Endodermal cell (in vitro differentiated cells): Measurements from ENCODE around the gene PRKCA. TPM values are rescaled to one million over a fixed set of nuclear protein-coding genes. Genes with fewer than 3 reads are reported as not detected.
A peak's percentile ranks its signal among the peaks of the same experiment; 100 is the strongest.
"Not testable (repeated sequence)": the region's sequence is repeated elsewhere in the genome, so short reads cannot be mapped to it uniquely, and the experiment has no call there.

Source experiments
- DNase-seq: peaks from one replicate; pipeline ENCODE4 v3.0.0-alpha.2; 2017
- H3K27ac ChIP-seq: 2 replicates; pipeline ENCODE4 v1.5.1; 2013; ENCODE audit warnings: mild to moderate bottlenecking, low read depth, low read length, moderate library complexity
- H3K27me3 ChIP-seq: 2 replicates; pipeline ENCODE4 v1.6.1; 2013; ENCODE audit warnings: mild to moderate bottlenecking, low read length, moderate library complexity; ENCODE audit not compliant: insufficient read depth, control insufficient read depth, poor library complexity, severe bottlenecking
- H3K36me3 ChIP-seq: 2 replicates; pipeline ENCODE4 v1.7.0; 2013; ENCODE audit warnings: mild to moderate bottlenecking, low read length, moderate library complexity; ENCODE audit not compliant: control insufficient read depth, insufficient read depth
- H3K4me1 ChIP-seq: one replicate; pipeline ENCODE4 v1.7.0; 2013; ENCODE audit warnings: low read length; ENCODE audit not compliant: control insufficient read depth, insufficient read depth
- H3K4me3 ChIP-seq: 2 replicates; pipeline ENCODE4 v1.5.1; 2013; ENCODE audit warnings: mild to moderate bottlenecking, low read length, moderate library complexity
- H3K9ac ChIP-seq: 2 replicates; pipeline ENCODE4 v1.6.1; 2013; ENCODE audit warnings: mild to moderate bottlenecking, low read length, moderate library complexity; ENCODE audit not compliant: poor library complexity, severe bottlenecking; ENCODE audit errors: extremely low read depth
- H3K9me3 ChIP-seq: 2 replicates; pipeline ENCODE4 v1.6.1; 2013; ENCODE audit warnings: mild to moderate bottlenecking, low read length, moderate library complexity; ENCODE audit not compliant: control insufficient read depth
- H3K27ac Mint-ChIP-seq: 2 replicates; pipeline ENCODE4 v1.8.0; 2020; ENCODE audit warnings: mixed read lengths
- H3K27me3 Mint-ChIP-seq: 2 replicates; pipeline ENCODE4 v1.8.0; 2021; ENCODE audit warnings: mild to moderate bottlenecking, mixed read lengths; ENCODE audit not compliant: insufficient read depth
- H3K36me3 Mint-ChIP-seq: 2 replicates; pipeline ENCODE4 v1.8.0; 2020; ENCODE audit warnings: low read depth, mixed read lengths
- H3K4me1 Mint-ChIP-seq: 2 replicates; pipeline ENCODE4 v1.8.0; 2020; ENCODE audit warnings: mixed read lengths
- H3K4me3 Mint-ChIP-seq: 2 replicates; pipeline ENCODE4 v1.8.0; 2020; ENCODE audit warnings: mild to moderate bottlenecking, moderate library complexity, mixed read lengths
- H3K9me3 Mint-ChIP-seq: 2 replicates; pipeline ENCODE4 v1.8.0; 2020; ENCODE audit warnings: mild to moderate bottlenecking, mixed read lengths
- WGBS, 2 experiments: methylation state at CpG; one replicate each; pipeline versions ENCODE4 v1.1.5 to v1.1.7; 2013; ENCODE audit warnings: missing lambda C conversion rate in 2 of 2, mixed read lengths in 1 of 2; ENCODE audit not compliant: insufficient coverage in 1 of 2, insufficient read length in 1 of 2; 5-methylcytosine and 5-hydroxymethylcytosine counted together
- total RNA-seq, 2 donors: library from RNA; stranded (reverse); fragmentation: NEBNext Ultra II Directional in 1 of 2; extraction: Animal tissue kit (Norgen Biotek cat#: 25700) in 1 of 2; gene quantifications; 2 replicates in 1 of 2; 3 replicates in 1 of 2; pipeline ENCODE4 v1.2.1, GENCODE V29; 2021
- TF ChIP-seq, protein P1 (sequence below): fragments of 200-600 bp; sonication (generic); conservative IDR thresholded peaks from 2 replicates; pipeline ENCODE4 v1.5.0; 2021; ENCODE audit warnings: antibody characterized with exemption, mild to moderate bottlenecking

Gene PRKCA
- total RNA-seq, 2 donors from 2014 or later = 8.7 to 14.6 TPM

- no peaks in the 10 kb centered on the region for H3K36me3 Mint-ChIP-seq
- no peaks in the 10 kb centered on the region for H3K4me1 Mint-ChIP-seq
- H3K4me3 Mint-ChIP-seq = no peak overlapping the region
- Histone ChIP-seq H3K4me1 (no peaks in the 10 kb centered on the region), H3K9me3 (no peaks in the 10 kb centered on the region), H3K9ac (no peak overlapping the region), H3K4me3 (no peak overlapping the region), H3K27ac (no peak overlapping the region), H3K27me3 (no peaks in the 10 kb centered on the region), H3K36me3 (no peaks in the 10 kb centered on the region)
- TF ChIP-seq, protein P1, sequence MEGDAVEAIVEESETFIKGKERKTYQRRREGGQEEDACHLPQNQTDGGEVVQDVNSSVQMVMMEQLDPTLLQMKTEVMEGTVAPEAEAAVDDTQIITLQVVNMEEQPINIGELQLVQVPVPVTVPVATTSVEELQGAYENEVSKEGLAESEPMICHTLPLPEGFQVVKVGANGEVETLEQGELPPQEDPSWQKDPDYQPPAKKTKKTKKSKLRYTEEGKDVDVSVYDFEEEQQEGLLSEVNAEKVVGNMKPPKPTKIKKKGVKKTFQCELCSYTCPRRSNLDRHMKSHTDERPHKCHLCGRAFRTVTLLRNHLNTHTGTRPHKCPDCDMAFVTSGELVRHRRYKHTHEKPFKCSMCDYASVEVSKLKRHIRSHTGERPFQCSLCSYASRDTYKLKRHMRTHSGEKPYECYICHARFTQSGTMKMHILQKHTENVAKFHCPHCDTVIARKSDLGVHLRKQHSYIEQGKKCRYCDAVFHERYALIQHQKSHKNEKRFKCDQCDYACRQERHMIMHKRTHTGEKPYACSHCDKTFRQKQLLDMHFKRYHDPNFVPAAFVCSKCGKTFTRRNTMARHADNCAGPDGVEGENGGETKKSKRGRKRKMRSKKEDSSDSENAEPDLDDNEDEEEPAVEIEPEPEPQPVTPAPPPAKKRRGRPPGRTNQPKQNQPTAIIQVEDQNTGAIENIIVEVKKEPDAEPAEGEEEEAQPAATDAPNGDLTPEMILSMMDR = peak; percentile 42
- no peak overlapping the region for H3K27ac Mint-ChIP-seq
- H3K27me3 Mint-ChIP-seq = no peaks in the 10 kb centered on the region
- DNase-seq = no peak
- no peaks in the 10 kb centered on the region for H3K9me3 Mint-ChIP-seq
- WGBS, 2 experiments = 90 to 95% methylated on average over 4 of the region's 4 CpGs
Observed at GRCh38 chr17:66290101-66290722, 12.2 kb upstream of the PRKCA start.

- no peak overlapping the region for H3K9ac ChIP-seq
- DNase-seq = no peak
- no peaks in the 10 kb centered on the region for H3K27me3 Mint-ChIP-seq
- TF ChIP-seq, protein P1 = no peak
- no peaks in the 10 kb centered on the region for H3K9me3 Mint-ChIP-seq
- H3K4me3 Mint-ChIP-seq = no peak overlapping the region
- no peaks in the 10 kb centered on the region for H3K4me1 ChIP-seq
- no peak overlapping the region for H3K27ac ChIP-seq
- WGBS, 2 experiments = 67% methylated on average over 3 of the region's 3 CpGs; no CpG with 5 or more reads in 1 of the 2 experiments
- H3K27ac Mint-ChIP-seq = no peak overlapping the region
- no peaks in the 10 kb centered on the region for H3K36me3 Mint-ChIP-seq
- H3K4me1 Mint-ChIP-seq = peaks cover 2% of the 10 kb centered on the region
- H3K4me3 ChIP-seq = no peak overlapping the region
- no peaks in the 10 kb centered on the region for H3K9me3 ChIP-seq
- H3K36me3 ChIP-seq = no peaks in the 10 kb centered on the region
- H3K27me3 ChIP-seq = no peaks in the 10 kb centered on the region
Observed at GRCh38 chr17:66292353-66292752, 10.1 kb upstream of the PRKCA start.

DNA sequence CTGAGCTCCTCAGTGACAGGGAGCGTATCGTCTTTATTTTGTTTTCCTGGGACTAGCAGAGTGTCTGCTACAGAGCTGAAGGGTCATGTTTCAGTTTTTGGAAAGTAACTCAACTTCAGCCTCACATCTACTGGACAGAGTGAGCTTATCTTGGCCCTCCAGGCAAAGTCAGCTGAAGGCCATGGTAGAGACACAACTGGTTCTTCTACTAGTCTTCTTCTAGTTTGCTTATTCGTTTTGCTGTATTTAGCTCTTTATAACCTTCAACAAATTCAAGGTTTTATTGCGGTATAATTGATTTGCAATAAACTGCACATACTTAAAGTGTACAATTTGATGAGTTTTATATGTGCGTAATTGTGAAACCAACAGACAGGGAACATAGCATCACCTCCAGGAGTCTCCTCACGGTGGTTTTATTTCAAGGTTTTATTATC, 6.1 kb upstream of the PRKCA start:
- TF ChIP-seq, protein P1 = no peak
- Mint-ChIP-seq H3K36me3 (no peaks in the 10 kb centered on the region), H3K27ac (no peak overlapping the region), H3K4me3 (no peak overlapping the region), H3K27me3 (peaks cover 28% of the 10 kb centered on the region), H3K4me1 (peaks cover 2% of the 10 kb centered on the region), H3K9me3 (no peaks in the 10 kb centered on the region)
- no peak overlapping the region for H3K4me3 ChIP-seq
- H3K27me3 ChIP-seq = peaks cover 32% of the 10 kb centered on the region
- H3K4me1 ChIP-seq = no peaks in the 10 kb centered on the region
- no peaks in the 10 kb centered on the region for H3K9me3 ChIP-seq
- no peak overlapping the region for H3K27ac ChIP-seq
- H3K36me3 ChIP-seq = no peaks in the 10 kb centered on the region
- no peak overlapping the region for H3K9ac ChIP-seq
- DNase-seq = no peak
- 93 to 97% methylated on average over 5 to 6 of the region's 6 CpGs for WGBS, 2 experiments

- H3K9me3 Mint-ChIP-seq, H3K9ac ChIP-seq, H3K4me3 ChIP-seq, H3K4me1 Mint-ChIP-seq, H3K4me1 ChIP-seq, H3K4me3 Mint-ChIP-seq, H3K36me3 ChIP-seq, H3K27ac ChIP-seq, DNase-seq, H3K27ac Mint-ChIP-seq, H3K9me3 ChIP-seq, H3K36me3 Mint-ChIP-seq: not testable (repeated sequence)
- H3K27me3 Mint-ChIP-seq = peaks cover 33% of the 10 kb centered on the region
- peaks cover 38% of the 10 kb centered on the region for H3K27me3 ChIP-seq
- 91 to 96% methylated on average over 5 to 9 of the region's 9 CpGs for WGBS, 2 experiments
Observed at GRCh38 chr17:66297443-66297842, 5.0 kb upstream of the PRKCA start.
